PC-9 (cell line): ENCODE measurements around the gene LIPM. TPM values are rescaled to one million over a fixed set of nuclear protein-coding genes. Genes with fewer than 3 reads are reported as not detected.

Experiments
- BruUV-seq: library from RNA; stranded (reverse); fragments of 400-500 nt; replicated peaks from 2 replicates; lab custom pipeline; 2021; lab: Mats Ljungman, UMichigan
- CTCF ChIA-PET: fragments of 300-600 bp; sonication (Branson Sonifier 250); formaldehyde crosslinking; loops from one replicate; lab custom pipeline; 2022; ENCODE audit warnings: antibody characterized with exemption; lab: Charles Lee
- POLR2A ChIA-PET: fragments of 300-600 bp; sonication (Branson Sonifier 250); formaldehyde crosslinking; loops from one replicate; lab custom pipeline; 2022; ENCODE audit warnings: antibody characterized with exemption; ENCODE audit not compliant: unreplicated experiment; lab: Charles Lee
- DNase-seq, 2 experiments: peaks; one replicate each; pipeline versions ENCODE4 v3.0.0 to v3.0.0-alpha.2; 2015 to 2022; ENCODE audit warnings: mixed read lengths in 1 of 2
- H2AFZ ChIP-seq: fragments of 200-600 bp; sonication (generic); 2 replicates; pipeline ENCODE4 v1.8.1; 2017; ENCODE audit warnings: antibody characterized with exemption
- H3F3A ChIP-seq: fragments of 200-600 bp; sonication (generic); 2 replicates; pipeline ENCODE4 v1.8.1; 2017; ENCODE audit warnings: antibody characterized with exemption, mild to moderate bottlenecking, low read depth; ENCODE audit not compliant: insufficient read depth
- H3K27ac ChIP-seq: fragments of 200-600 bp; sonication (generic); 2 replicates; pipeline ENCODE4 v1.6.1; 2016; ENCODE audit warnings: mixed run types
- H3K27me3 ChIP-seq: fragments of 200-600 bp; sonication (generic); 2 replicates; pipeline ENCODE4 v1.6.1; 2016; ENCODE audit warnings: low read depth, mixed run types; ENCODE audit not compliant: insufficient read depth
- H3K36me3 ChIP-seq: fragments of 200-600 bp; sonication (generic); 2 replicates; pipeline ENCODE4 v1.6.1; 2016; ENCODE audit warnings: low read depth, mixed run types
- H3K4me1 ChIP-seq: fragments of 200-600 bp; sonication (generic); replicated peaks from 2 replicates; pipeline ENCODE4 v1.6.1; 2016; ENCODE audit warnings: mixed run types; ENCODE audit not compliant: insufficient read depth
- H3K4me2 ChIP-seq: fragments of 200-600 bp; sonication (generic); 2 replicates; pipeline ENCODE4 v1.6.1; 2017; ENCODE audit warnings: mixed run types
- H3K4me3 ChIP-seq: fragments of 200-600 bp; sonication (generic); 2 replicates; pipeline ENCODE4 v1.6.1; 2016; ENCODE audit warnings: mixed run types
- H3K79me2 ChIP-seq: fragments of 200-600 bp; sonication (generic); 2 replicates; pipeline ENCODE4 v1.6.1; 2017; ENCODE audit warnings: low read depth, mixed run types
- H3K9me2 ChIP-seq: fragments of 200-600 bp; sonication (generic); 2 replicates; pipeline ENCODE4 v1.8.1; 2017; ENCODE audit warnings: mild to moderate bottlenecking; ENCODE audit not compliant: insufficient read depth
- H3K9me3 ChIP-seq: fragments of 200-600 bp; sonication (generic); 2 replicates; pipeline ENCODE4 v1.8.1; 2016; ENCODE audit warnings: low read depth; ENCODE audit not compliant: insufficient read depth
- H4K20me1 ChIP-seq: fragments of 200-600 bp; sonication (generic); 2 replicates; pipeline ENCODE4 v1.8.1; 2017; ENCODE audit not compliant: insufficient read depth
- CTCF ChIP-seq: fragments of 200-600 bp; sonication (generic); conservative IDR thresholded peaks from 2 replicates; pipeline ENCODE4 v1.6.1; 2017; ENCODE audit warnings: mixed run types, antibody characterized with exemption, mild to moderate bottlenecking, moderate library complexity
- EZH2 ChIP-seq: fragments of 200-600 bp; sonication (generic); IDR thresholded peaks from 2 replicates; pipeline ENCODE4 v1.8.0; 2017; ENCODE audit warnings: antibody characterized with exemption, low read depth
- intact Hi-C: fragments of 100-400 bp; cut with micrococcal nuclease; formaldehyde crosslinking; loops from one replicate; pipeline ENCODE4 v1.10.0; 2022; ENCODE audit not compliant: unreplicated experiment
- total RNA-seq: library from RNA; stranded (reverse); gene quantifications from 2 replicates; pipeline ENCODE4 v1.2.3, GENCODE V29; 2021

Gene LIPM
- total RNA-seq, 1 experiment from 2014 or later: not detected

- DNase-seq: no peak
- H4K20me1 ChIP-seq: no peaks in the 10 kb centered on the region
- no peaks in the 10 kb centered on the region for H3K9me2 ChIP-seq
- H3F3A ChIP-seq: no peaks in the 10 kb centered on the region
- no peak overlapping the region for H3K4me2 ChIP-seq
- peaks cover 8% of the 10 kb centered on the region for H3K4me1 ChIP-seq
- no peaks in the 10 kb centered on the region for H3K9me3 ChIP-seq
- CTCF ChIA-PET: no interaction called here
- H2AFZ ChIP-seq: no peak overlapping the region
- intact Hi-C loops: no loop called here
- no peaks in the 10 kb centered on the region for H3K27me3 ChIP-seq
- no TSS peak for BruUV-seq
- TF ChIP-seq EZH2: no peak
- TF ChIP-seq CTCF: no peak
- POLR2A ChIA-PET: no interaction called here
- no peak overlapping the region for H3K27ac ChIP-seq
- H3K36me3 ChIP-seq: 0 out of 2 replicates have a peak, but pooled peaks cover 4% of the 10 kb centered on the region
- H3K4me3 ChIP-seq: no peak overlapping the region
- H3K79me2 ChIP-seq: no peaks in the 10 kb centered on the region
Observed at GRCh38 chr10:88826388-88826787, 23.9 kb downstream of the LIPM start.

GRCh38 chr10:88827671-88828070 lies 25.1 kb downstream of the LIPM start:
- H3K4me3 ChIP-seq: no peak overlapping the region
- no TSS peak for BruUV-seq
- H3K9me2 ChIP-seq: no peaks in the 10 kb centered on the region
- no peak overlapping the region for H2AFZ ChIP-seq
- H4K20me1 ChIP-seq: no peaks in the 10 kb centered on the region
- no peaks in the 10 kb centered on the region for H3K27me3 ChIP-seq
- H3F3A ChIP-seq: no peaks in the 10 kb centered on the region
- DNase-seq: no peak
- H3K36me3 ChIP-seq: 0 out of 2 replicates have a peak, but pooled peaks cover 4% of the 10 kb centered on the region
- ChIA-PET POLR2A (no interaction called here), CTCF (no interaction called here)
- no peak overlapping the region for H3K27ac ChIP-seq
- no peaks in the 10 kb centered on the region for H3K79me2 ChIP-seq
- H3K9me3 ChIP-seq: no peaks in the 10 kb centered on the region
- no peak for TF ChIP-seq EZH2
- no peak for TF ChIP-seq CTCF
- H3K4me1 ChIP-seq: peaks cover 8% of the 10 kb centered on the region
- intact Hi-C loops: no loop called here
- no peak overlapping the region for H3K4me2 ChIP-seq

GRCh38 chr10:88828310-88828709 lies 25.8 kb downstream of the LIPM start:
- Histone ChIP-seq H3K79me2 (no peaks in the 10 kb centered on the region), H3K4me1 (peaks cover 8% of the 10 kb centered on the region), H4K20me1 (no peaks in the 10 kb centered on the region), H3K4me2 (no peak overlapping the region), H3K27me3 (no peaks in the 10 kb centered on the region), H3K4me3 (no peak overlapping the region), H3F3A (no peaks in the 10 kb centered on the region), H3K36me3 (0 out of 2 replicates have a peak, but pooled peaks cover 4% of the 10 kb centered on the region), H3K9me2 (no peaks in the 10 kb centered on the region), H3K27ac (no peak overlapping the region), H2AFZ (no peak overlapping the region), H3K9me3 (no peaks in the 10 kb centered on the region)
- CTCF ChIA-PET: no interaction called here
- POLR2A ChIA-PET: no interaction called here
- intact Hi-C loops: no loop called here
- DNase-seq: no peak
- TF ChIP-seq EZH2 (no peak), CTCF (no peak)
- BruUV-seq: no TSS peak
